PC-9 (cell line): ENCODE measurements around the gene C18orf63. TPM values are rescaled to one million over a fixed set of nuclear protein-coding genes. Genes with fewer than 3 reads are reported as not detected.

Source experiments
- BruUV-seq: library from RNA; stranded (reverse); fragments of 400-500 nt; replicated peaks from 2 replicates; lab custom pipeline; 2021; lab: Mats Ljungman, UMichigan
- CTCF ChIA-PET: fragments of 300-600 bp; sonication (Branson Sonifier 250); formaldehyde crosslinking; loops from one replicate; lab custom pipeline; 2022; ENCODE audit warnings: antibody characterized with exemption; lab: Charles Lee
- POLR2A ChIA-PET: fragments of 300-600 bp; sonication (Branson Sonifier 250); formaldehyde crosslinking; loops from one replicate; lab custom pipeline; 2022; ENCODE audit warnings: antibody characterized with exemption; ENCODE audit not compliant: unreplicated experiment; lab: Charles Lee
- DNase-seq, 2 experiments: peaks; one replicate each; pipeline versions ENCODE4 v3.0.0 to v3.0.0-alpha.2; 2015 to 2022; ENCODE audit warnings: mixed read lengths in 1 of 2
- H2AFZ ChIP-seq: fragments of 200-600 bp; sonication (generic); 2 replicates; pipeline ENCODE4 v1.8.1; 2017; ENCODE audit warnings: antibody characterized with exemption
- H3F3A ChIP-seq: fragments of 200-600 bp; sonication (generic); 2 replicates; pipeline ENCODE4 v1.8.1; 2017; ENCODE audit warnings: antibody characterized with exemption, mild to moderate bottlenecking, low read depth; ENCODE audit not compliant: insufficient read depth
- H3K27ac ChIP-seq: fragments of 200-600 bp; sonication (generic); 2 replicates; pipeline ENCODE4 v1.6.1; 2016; ENCODE audit warnings: mixed run types
- H3K27me3 ChIP-seq: fragments of 200-600 bp; sonication (generic); 2 replicates; pipeline ENCODE4 v1.6.1; 2016; ENCODE audit warnings: low read depth, mixed run types; ENCODE audit not compliant: insufficient read depth
- H3K36me3 ChIP-seq: fragments of 200-600 bp; sonication (generic); 2 replicates; pipeline ENCODE4 v1.6.1; 2016; ENCODE audit warnings: low read depth, mixed run types
- H3K4me1 ChIP-seq: fragments of 200-600 bp; sonication (generic); replicated peaks from 2 replicates; pipeline ENCODE4 v1.6.1; 2016; ENCODE audit warnings: mixed run types; ENCODE audit not compliant: insufficient read depth
- H3K4me2 ChIP-seq: fragments of 200-600 bp; sonication (generic); 2 replicates; pipeline ENCODE4 v1.6.1; 2017; ENCODE audit warnings: mixed run types
- H3K4me3 ChIP-seq: fragments of 200-600 bp; sonication (generic); 2 replicates; pipeline ENCODE4 v1.6.1; 2016; ENCODE audit warnings: mixed run types
- H3K79me2 ChIP-seq: fragments of 200-600 bp; sonication (generic); 2 replicates; pipeline ENCODE4 v1.6.1; 2017; ENCODE audit warnings: low read depth, mixed run types
- H3K9me2 ChIP-seq: fragments of 200-600 bp; sonication (generic); 2 replicates; pipeline ENCODE4 v1.8.1; 2017; ENCODE audit warnings: mild to moderate bottlenecking; ENCODE audit not compliant: insufficient read depth
- H3K9me3 ChIP-seq: fragments of 200-600 bp; sonication (generic); 2 replicates; pipeline ENCODE4 v1.8.1; 2016; ENCODE audit warnings: low read depth; ENCODE audit not compliant: insufficient read depth
- H4K20me1 ChIP-seq: fragments of 200-600 bp; sonication (generic); 2 replicates; pipeline ENCODE4 v1.8.1; 2017; ENCODE audit not compliant: insufficient read depth
- CTCF ChIP-seq: fragments of 200-600 bp; sonication (generic); conservative IDR thresholded peaks from 2 replicates; pipeline ENCODE4 v1.6.1; 2017; ENCODE audit warnings: mixed run types, antibody characterized with exemption, mild to moderate bottlenecking, moderate library complexity
- EZH2 ChIP-seq: fragments of 200-600 bp; sonication (generic); IDR thresholded peaks from 2 replicates; pipeline ENCODE4 v1.8.0; 2017; ENCODE audit warnings: antibody characterized with exemption, low read depth
- intact Hi-C: fragments of 100-400 bp; cut with micrococcal nuclease; formaldehyde crosslinking; loops from one replicate; pipeline ENCODE4 v1.10.0; 2022; ENCODE audit not compliant: unreplicated experiment
- total RNA-seq: library from RNA; stranded (reverse); gene quantifications from 2 replicates; pipeline ENCODE4 v1.2.3, GENCODE V29; 2021

C18orf63 gene
- total RNA-seq, 1 experiment from 2014 or later = not detected

DNA sequence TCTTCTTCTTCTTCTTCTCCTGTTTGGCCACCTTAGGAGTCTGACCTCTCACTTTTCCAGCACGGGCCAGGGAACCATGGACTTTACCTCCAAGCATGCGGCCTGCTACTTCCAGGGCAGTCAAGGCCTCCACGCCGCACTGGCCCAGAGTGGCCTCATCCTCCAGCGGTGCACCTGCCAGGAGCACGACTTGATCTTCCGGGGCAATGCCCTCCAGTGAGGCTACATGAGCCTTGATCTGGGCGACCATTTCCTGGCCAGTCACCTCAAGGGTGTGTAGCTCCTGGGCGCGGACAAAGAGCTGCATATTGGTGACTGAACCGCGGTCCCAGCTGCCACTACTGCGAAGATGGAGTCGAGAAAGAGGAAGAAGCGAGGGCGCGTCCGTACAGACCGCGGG, 74.4 kb downstream of the C18orf63 start:
- Histone ChIP-seq H3K4me1 (no peaks in the 10 kb centered on the region), H3K27ac (no peak overlapping the region), H3K9me3 (no peaks in the 10 kb centered on the region), H3K4me2 (no peak overlapping the region), H3K27me3 (peaks cover 96% of the 10 kb centered on the region), H3F3A (no peaks in the 10 kb centered on the region), H3K79me2 (no peaks in the 10 kb centered on the region), H3K36me3 (no peaks in the 10 kb centered on the region), H4K20me1 (no peaks in the 10 kb centered on the region; the same call in 1 of the 2 replicates), H3K4me3 (no peak overlapping the region), H3K9me2 (no peaks in the 10 kb centered on the region), H2AFZ (no peak overlapping the region)
- intact Hi-C loops = no loop called here
- POLR2A ChIA-PET = no interaction called here
- no peak for DNase-seq
- no TSS peak for BruUV-seq
- CTCF ChIA-PET = no interaction called here
- TF ChIP-seq CTCF (no peak), EZH2 (no peak)

- H3K36me3 ChIP-seq = no peaks in the 10 kb centered on the region
- TF ChIP-seq EZH2 = no peak
- no peak for TF ChIP-seq CTCF
- H3K27me3 ChIP-seq = peaks cover 98% of the 10 kb centered on the region
- H3K4me2 ChIP-seq = no peak overlapping the region
- H3K9me3 ChIP-seq = no peaks in the 10 kb centered on the region
- ChIA-PET CTCF (no interaction called here), POLR2A (no interaction called here)
- intact Hi-C loops = no loop called here
- BruUV-seq = no TSS peak
- no peak overlapping the region for H2AFZ ChIP-seq
- H3K27ac ChIP-seq = no peak overlapping the region
- no peak for DNase-seq
- H3F3A ChIP-seq = no peaks in the 10 kb centered on the region
- H3K9me2 ChIP-seq = no peaks in the 10 kb centered on the region
- no peak overlapping the region for H3K4me3 ChIP-seq
- H4K20me1 ChIP-seq = no peaks in the 10 kb centered on the region; the same call in 1 of the 2 replicates
- H3K79me2 ChIP-seq = no peaks in the 10 kb centered on the region
- H3K4me1 ChIP-seq = no peaks in the 10 kb centered on the region
Measured at GRCh38 chr18:74390900-74391299, 75.3 kb downstream of the C18orf63 start.

DNA sequence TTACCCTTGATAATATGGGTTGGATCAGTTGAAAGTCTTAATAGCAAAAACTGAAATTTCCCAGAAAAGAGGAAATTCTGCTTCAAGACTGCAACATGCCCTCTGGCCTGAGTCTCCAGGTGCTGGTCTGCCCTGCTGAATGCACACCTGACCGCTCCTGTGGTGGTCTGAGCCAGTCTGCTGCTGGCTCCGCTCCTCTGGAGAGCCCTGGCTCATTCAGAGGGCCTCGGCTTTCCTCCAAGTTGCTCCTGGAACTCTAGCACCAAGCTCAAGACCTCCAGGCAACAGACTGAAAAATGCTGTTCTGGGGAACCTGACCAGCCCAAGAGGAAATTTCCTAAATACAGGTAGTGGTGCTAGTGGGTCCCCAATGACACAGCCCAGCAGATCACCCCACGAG, 76.7 kb downstream of the C18orf63 start:
- intact Hi-C loops = no loop called here
- BruUV-seq = no TSS peak

More for the DNA sequence above, 76.7 kb downstream of the C18orf63 start:
- Histone ChIP-seq H4K20me1 (no peaks in the 10 kb centered on the region; the same call in 1 of the 2 replicates), H3K27me3 (peaks cover 98% of the 10 kb centered on the region), H3K9me2 (no peaks in the 10 kb centered on the region), H3K36me3 (no peaks in the 10 kb centered on the region), H3K9me3 (no peaks in the 10 kb centered on the region), H3K79me2 (no peaks in the 10 kb centered on the region), H3K4me2 (no peak overlapping the region), H3K27ac (no peak overlapping the region), H3K4me1 (no peaks in the 10 kb centered on the region), H3F3A (no peaks in the 10 kb centered on the region), H3K4me3 (no peak overlapping the region), H2AFZ (no peak overlapping the region)
- no peak for TF ChIP-seq CTCF
- TF ChIP-seq EZH2 = no peak
- DNase-seq = no peak
- CTCF ChIA-PET = no interaction called here
- POLR2A ChIA-PET = no interaction called here
